GM13976 (cell line): ENCODE data around the gene HMGA1.

Experiments
- DNase-seq: peaks from one replicate; pipeline ENCODE4 v3.0.0; 2012; ENCODE audit warnings: low spot score
- in situ Hi-C: fragments of 300-500 bp; cut with MboI; formaldehyde crosslinking; loops from one replicate; pipeline ENCODE4 v1.12.0; 2022; ENCODE audit warnings: low sequenced_read_pairs, mixed read lengths, inconsistent platforms; ENCODE audit not compliant: unreplicated experiment
- TF ChIP-seq, protein P1 (sequence below): IDR thresholded peaks from 2 replicates; pipeline ENCODE4 v1.5.1; 2012; ENCODE audit warnings: borderline replicate concordance, mild to moderate bottlenecking; ENCODE audit not compliant: insufficient read depth; ENCODE audit errors: extremely low read depth, missing control alignments, control extremely low read depth

Gene HMGA1

DNA sequence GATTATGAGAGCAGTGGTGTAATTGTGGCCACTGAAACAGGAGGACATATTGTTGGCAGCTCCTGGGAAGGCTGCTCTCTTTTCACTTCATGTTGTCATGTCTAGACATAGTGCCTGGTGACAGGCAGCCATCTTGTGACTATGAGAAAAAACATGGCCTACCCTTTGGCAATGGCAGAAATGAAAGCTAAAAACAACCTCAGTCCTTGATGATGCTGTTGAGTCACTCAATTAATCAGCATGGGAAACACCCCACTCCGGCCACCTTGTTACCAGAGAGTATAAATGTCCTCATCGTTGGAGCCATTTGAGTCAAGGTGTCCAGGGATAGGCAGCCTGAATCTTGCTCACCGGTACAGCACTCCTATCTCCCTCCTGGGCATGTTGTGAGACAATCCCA, 31.2 kb upstream of the HMGA1 start:
- in situ Hi-C loops = no loop called here
- TF ChIP-seq, protein P1, sequence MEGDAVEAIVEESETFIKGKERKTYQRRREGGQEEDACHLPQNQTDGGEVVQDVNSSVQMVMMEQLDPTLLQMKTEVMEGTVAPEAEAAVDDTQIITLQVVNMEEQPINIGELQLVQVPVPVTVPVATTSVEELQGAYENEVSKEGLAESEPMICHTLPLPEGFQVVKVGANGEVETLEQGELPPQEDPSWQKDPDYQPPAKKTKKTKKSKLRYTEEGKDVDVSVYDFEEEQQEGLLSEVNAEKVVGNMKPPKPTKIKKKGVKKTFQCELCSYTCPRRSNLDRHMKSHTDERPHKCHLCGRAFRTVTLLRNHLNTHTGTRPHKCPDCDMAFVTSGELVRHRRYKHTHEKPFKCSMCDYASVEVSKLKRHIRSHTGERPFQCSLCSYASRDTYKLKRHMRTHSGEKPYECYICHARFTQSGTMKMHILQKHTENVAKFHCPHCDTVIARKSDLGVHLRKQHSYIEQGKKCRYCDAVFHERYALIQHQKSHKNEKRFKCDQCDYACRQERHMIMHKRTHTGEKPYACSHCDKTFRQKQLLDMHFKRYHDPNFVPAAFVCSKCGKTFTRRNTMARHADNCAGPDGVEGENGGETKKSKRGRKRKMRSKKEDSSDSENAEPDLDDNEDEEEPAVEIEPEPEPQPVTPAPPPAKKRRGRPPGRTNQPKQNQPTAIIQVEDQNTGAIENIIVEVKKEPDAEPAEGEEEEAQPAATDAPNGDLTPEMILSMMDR = no peak
- DNase-seq = peak; percentile 17

DNA sequence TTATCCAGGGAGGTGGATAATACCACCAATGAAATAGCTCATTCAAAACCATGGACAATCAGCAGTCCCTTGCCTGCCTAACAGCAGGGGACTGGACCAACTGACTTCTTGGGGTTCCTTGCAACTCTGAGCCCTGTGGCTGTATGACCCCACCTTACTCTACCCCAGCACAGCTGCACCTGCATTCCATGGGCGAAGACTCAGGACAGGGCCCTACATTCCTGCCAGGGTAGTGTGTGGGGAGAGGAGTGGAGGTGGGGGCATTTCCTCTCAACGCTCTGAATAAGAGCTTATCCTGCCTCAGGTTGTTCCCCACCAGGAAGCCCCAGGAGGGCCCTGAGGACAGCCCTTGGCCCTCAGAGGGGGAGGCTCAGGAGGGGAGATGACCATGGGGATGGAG, 30.8 kb upstream of the HMGA1 start:
- in situ Hi-C loops = no loop called here
- no peak for DNase-seq
- TF ChIP-seq, protein P1 = no peak

DNA sequence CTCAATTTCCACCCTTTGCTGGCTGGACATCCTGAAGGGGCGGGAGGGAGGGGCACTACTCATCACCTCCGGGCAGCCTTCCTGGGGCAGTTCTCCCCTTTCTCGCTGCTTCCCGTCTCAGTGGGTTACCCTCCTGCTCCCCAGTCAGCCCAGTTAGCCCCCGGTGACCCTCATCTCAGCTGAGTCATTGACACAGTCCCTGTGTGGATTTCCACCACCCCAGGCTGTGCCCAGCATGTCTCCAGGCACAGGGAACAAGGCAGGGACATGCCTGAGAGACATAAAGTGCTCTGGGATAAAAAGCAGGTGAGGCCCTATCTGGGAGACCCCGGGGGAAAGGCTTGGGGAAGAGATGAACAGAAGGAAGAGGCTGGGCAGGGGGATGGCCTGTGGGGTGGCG, 29.9 kb upstream of the HMGA1 start:
- TF ChIP-seq, protein P1 = no peak
- DNase-seq = peak; percentile 8
- in situ Hi-C loops = no loop called here

- in situ Hi-C loops = no loop called here
Measured at GRCh38 chr6:34207695-34208443, 28.8 kb upstream of the HMGA1 start.

GRCh38 chr6:34213772-34214171, 22.9 kb upstream of the HMGA1 start:
- in situ Hi-C loops = no loop called here
- TF ChIP-seq, protein P1 = no peak
- no peak for DNase-seq

More at GRCh38 chr6:34207695-34208443, 28.8 kb upstream of the HMGA1 start:
- TF ChIP-seq, protein P1 = no peak
- DNase-seq = peak; percentile 7

- TF ChIP-seq, protein P1 = no peak
- in situ Hi-C loops = no loop called here
- DNase-seq = no peak
Measured at GRCh38 chr6:34218691-34219090, 18.0 kb upstream of the HMGA1 start.
